Measurements from ENCODE around the gene FAM3A. TPM values are rescaled to one million over a fixed set of nuclear protein-coding genes. Genes with fewer than 3 reads are reported as not detected.

The FAM3A gene
- total and polyA plus RNA-seq, 9 of the 15 experiments (the other 6 are each of a cell fraction or from before 2014, with no cell fraction given): 0.75 to 70.6 (median 27.0) TPM

GRCh38 chrX:154466036-154466435 is 50.0 kb downstream of the FAM3A start:
- Histone ChIP-seq H3K4me2 (ENCODE audit: insufficient read depth, low read length) (no peak overlapping the region), H3K9me1 (ENCODE audit: control insufficient read depth, insufficient read depth, low read length) (no peaks in the 10 kb centered on the region), H4K20me1 (replicated peaks; ENCODE audit: control insufficient read depth, insufficient read depth, low read length) (no peaks in the 10 kb centered on the region), H3K36me3 (ENCODE audit: control insufficient read depth, insufficient read depth, low read length) (peaks cover 88% of the 10 kb centered on the region; the same call in 2 of the 3 replicates), H3K27me3 (ENCODE audit: control insufficient read depth in 2 of 2, insufficient read depth in 2 of 2, low read length in 2 of 2) (no peaks in the 10 kb centered on the region), H3K27ac (ENCODE audit: extremely low read depth, low read depth, low read length) (no peak overlapping the region), H3K4me3 (no peak overlapping the region), H3K9ac (ENCODE audit: insufficient read depth in 1 of 2, low read depth in 2 of 2, low read length in 2 of 2) (no peak overlapping the region), H2AFZ (ENCODE audit: low read depth, low read length) (no peak overlapping the region), H3K79me2 (ENCODE audit: control insufficient read depth, insufficient read depth, low read length) (peaks cover 1% of the 10 kb centered on the region; the same call in 1 of the 3 replicates), H3K4me1 (replicated peaks in 1 of 2; ENCODE audit: control insufficient read depth in 2 of 2, insufficient read depth in 2 of 2, low read length in 2 of 2) (peaks cover 0 to 18% of the 10 kb centered on the region in 2 experiments; a peak in 1 of 5 replicates), H3K9me3 (replicated peaks; ENCODE audit: control insufficient read depth, insufficient read depth, low read depth, low read length) (no peaks in the 10 kb centered on the region)
- in situ Hi-C loops (cut with MboI) (no loop called here), intact Hi-C loops (cut with micrococcal nuclease) (no loop called here)
- ATAC-seq (no peak), FAIRE-seq (no peak), DNase-seq (ENCODE audit: extremely low read depth in 1 of 4, low spot score in 3 of 4) (no peak)
- 91% methylated on average over 16 of the region's 32 CpGs for WGBS (ENCODE audit: insufficient coverage, low coverage, missing lambda C conversion rate)
- ChIA-PET CTCF (ENCODE audit: low intra/inter-chr PET ratio) (no interaction called here), POLR2A (interaction anchor here (0.9 to 1.6 kb wide), 2 partner anchors 11 kb away, joined by 4 to 5 read pairs; no protein-coding TSS in a partner anchor)
- TF ChIP-seq POLR3A (IDR thresholded peaks at IDR 0.05; ENCODE audit: borderline replicate concordance, extremely low read depth, insufficient read depth, insufficient read length) (no peak), NCOA1 (IDR thresholded peaks at IDR 0.05; ENCODE audit: low read depth) (no peak), FOXP1 (CRISPR knock-in tag; IDR thresholded peaks at IDR 0.05) (no peak), PATZ1 (CRISPR knock-in tag; IDR thresholded peaks at IDR 0.05; ENCODE audit: borderline replicate concordance) (no peak), ZNF583 (CRISPR knock-in tag; IDR thresholded peaks at IDR 0.05) (no peak), ZNF121 (CRISPR knock-in tag; conservative IDR thresholded peaks at IDR 0.05) (no peak), CTBP1 (IDR thresholded peaks at IDR 0.05; ENCODE audit: borderline replicate concordance) (no peak), TCF3 (CRISPR knock-in tag; IDR thresholded peaks at IDR 0.05) (no peak), HMG20B (CRISPR knock-in tag; IDR thresholded peaks at IDR 0.05) (no peak), NELFE (IDR thresholded peaks at IDR 0.05; ENCODE audit: insufficient read depth, insufficient read length) (no peak), NFE2L1 (tag; IDR thresholded peaks at IDR 0.05; ENCODE audit: borderline replicate concordance, low read depth) (no peak), HDAC8 (tag; IDR thresholded peaks at IDR 0.05) (no peak), SMARCB1 (IDR thresholded peaks at IDR 0.05; ENCODE audit: insufficient read length, low read depth) (no peak), ZNF324 (CRISPR knock-in tag; IDR thresholded peaks at IDR 0.05) (no peak), BRCA1 (IDR thresholded peaks at IDR 0.05) (no peak), BRCA1 (CRISPR knock-in tag; IDR thresholded peaks at IDR 0.05) (no peak), ARID2 (IDR thresholded peaks at IDR 0.05) (no peak), FOXA3 (CRISPR knock-in tag; conservative IDR thresholded peaks at IDR 0.05 in 1 of 2, IDR thresholded peaks at IDR 0.05 in 1 of 2) (no peak), CBFB (CRISPR knock-in tag; IDR thresholded peaks at IDR 0.05) (no peak), SMAD1 (IDR thresholded peaks at IDR 0.05; ENCODE audit: low read depth, low read length, partially characterized antibody) (no peak)
- TF ChIP-seq, protein P1, sequence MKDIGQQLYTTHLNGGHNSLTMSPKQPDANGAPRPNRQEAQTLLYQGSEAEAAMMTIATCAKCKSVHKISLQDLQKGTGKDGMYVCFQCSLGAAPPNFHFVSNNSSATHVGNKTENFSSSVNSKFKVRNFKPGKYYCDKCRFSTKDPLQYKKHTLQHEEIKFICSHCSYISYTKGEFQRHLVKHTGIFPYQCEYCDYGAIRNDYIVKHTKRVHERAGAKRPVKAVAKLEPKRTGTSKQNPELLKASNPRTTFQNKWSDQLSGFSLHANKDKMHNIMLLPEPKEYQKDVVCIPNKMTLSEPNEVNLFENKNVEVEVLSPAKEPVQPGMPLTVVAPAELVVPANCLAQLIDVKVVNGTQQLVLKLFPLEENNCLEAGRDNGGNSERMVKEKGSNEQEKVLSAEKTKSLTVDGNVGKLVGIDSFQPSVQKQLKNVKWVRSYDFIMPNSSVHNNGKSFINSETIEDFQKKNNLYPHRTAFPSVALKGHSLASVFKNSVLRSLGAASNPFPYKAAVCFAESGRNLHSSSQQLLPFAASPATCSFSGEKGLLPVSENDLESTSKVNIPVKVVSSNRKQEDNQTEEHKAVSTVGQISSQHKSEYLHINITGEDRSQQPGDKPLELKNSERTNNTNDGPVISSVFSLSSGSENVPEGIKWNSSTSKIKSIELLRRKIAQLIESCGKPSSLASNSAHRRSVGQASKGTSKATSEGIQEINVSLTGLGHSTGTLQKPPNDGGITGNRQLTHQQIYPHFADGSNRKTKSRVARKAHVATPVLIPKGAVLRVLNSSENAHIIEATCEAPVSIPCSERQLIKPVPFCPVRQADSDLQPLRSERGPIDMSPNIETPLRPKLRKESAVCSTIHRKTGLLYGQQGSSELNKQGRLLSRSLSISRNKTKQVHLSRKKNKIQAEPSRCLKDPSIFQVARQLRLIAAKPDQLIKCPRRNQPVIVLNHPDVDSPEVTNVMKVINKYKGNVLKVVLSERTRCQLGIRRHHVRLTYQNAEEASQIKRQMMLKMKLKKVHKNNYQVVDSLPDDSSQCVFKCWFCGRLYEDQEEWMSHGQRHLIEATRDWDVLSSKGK (CRISPR knock-in tag; IDR thresholded peaks at IDR 0.05): no peak
- BruUV-seq (replicated peaks): no TSS peak
